BLaER1 (cell line): ENCODE data around the gene THOC5.

Source experiments
- H3K27ac ChIP-seq: shearing (Covaris generic); formaldehyde crosslinking; 2 replicates; pipeline ENCODE4 v1.8.1; 2022
- H3K27me3 ChIP-seq: shearing (Covaris generic); formaldehyde crosslinking; 2 replicates; pipeline ENCODE4 v1.8.1; 2022
- H3K36me3 ChIP-seq: shearing (Covaris generic); formaldehyde crosslinking; 2 replicates; pipeline ENCODE4 v1.8.1; 2022
- H3K4me1 ChIP-seq: shearing (Covaris generic); formaldehyde crosslinking; 2 replicates; pipeline ENCODE4 v1.8.1; 2022
- H3K4me2 ChIP-seq: shearing (Covaris generic); formaldehyde crosslinking; 2 replicates; pipeline ENCODE4 v1.8.1; 2022
- H3K4me3 ChIP-seq: shearing (Covaris generic); formaldehyde crosslinking; 2 replicates; pipeline ENCODE4 v1.8.1; 2022
- H3K9ac ChIP-seq: shearing (Covaris generic); formaldehyde crosslinking; 2 replicates; pipeline ENCODE4 v1.8.1; 2022
- H3K9me3 ChIP-seq: shearing (Covaris generic); formaldehyde crosslinking; 2 replicates; pipeline ENCODE4 v1.8.1; 2022
- H4K20me1 ChIP-seq: shearing (Covaris generic); formaldehyde crosslinking; 2 replicates; pipeline ENCODE4 v1.8.1; 2022
- Cebpa-rat ChIP-seq: shearing (Covaris generic); IDR thresholded peaks from 2 replicates; pipeline ENCODE4 v1.8.1; 2022

The THOC5 gene

GRCh38 chr22:29531419-29531818 lies 22.1 kb downstream of the THOC5 start:
- no peak for TF ChIP-seq Cebpa-rat
- H3K4me2 ChIP-seq = no peak overlapping the region
- H3K9me3 ChIP-seq = no peaks in the 10 kb centered on the region
- H3K4me1 ChIP-seq = no peaks in the 10 kb centered on the region
- H4K20me1 ChIP-seq = peaks cover 2% of the 10 kb centered on the region; the same call in 1 of the 2 replicates
- H3K9ac ChIP-seq = no peak overlapping the region
- no peaks in the 10 kb centered on the region for H3K27me3 ChIP-seq
- peaks cover 100% of the 10 kb centered on the region for H3K36me3 ChIP-seq
- H3K4me3 ChIP-seq = no peak overlapping the region
- no peak overlapping the region for H3K27ac ChIP-seq

- H3K9me3 ChIP-seq = no peaks in the 10 kb centered on the region
- H3K4me3 ChIP-seq = no peak overlapping the region
- no peak overlapping the region for H3K9ac ChIP-seq
- no peak overlapping the region for H3K27ac ChIP-seq
- no peaks in the 10 kb centered on the region for H3K27me3 ChIP-seq
- H3K4me1 ChIP-seq = no peaks in the 10 kb centered on the region
- H3K36me3 ChIP-seq = peaks cover 100% of the 10 kb centered on the region
- no peaks in the 10 kb centered on the region; the same call in 1 of the 2 replicates for H4K20me1 ChIP-seq
- H3K4me2 ChIP-seq = no peak overlapping the region
- TF ChIP-seq Cebpa-rat = no peak
Measured at GRCh38 chr22:29530716-29531115, 22.8 kb downstream of the THOC5 start.

- Histone ChIP-seq H3K27me3 (no peaks in the 10 kb centered on the region), H3K4me2 (no peak overlapping the region), H3K4me3 (no peak overlapping the region), H3K36me3 (peaks cover 100% of the 10 kb centered on the region), H3K27ac (no peak overlapping the region), H3K9me3 (no peaks in the 10 kb centered on the region), H3K4me1 (no peaks in the 10 kb centered on the region), H3K9ac (no peak overlapping the region), H4K20me1 (peaks cover 18% of the 10 kb centered on the region)
- no peak for TF ChIP-seq Cebpa-rat
Measured at GRCh38 chr22:29528144-29528543, 25.4 kb downstream of the THOC5 start.

- Histone ChIP-seq H4K20me1 (peaks cover 18% of the 10 kb centered on the region), H3K36me3 (peaks cover 99% of the 10 kb centered on the region)
- TF ChIP-seq Cebpa-rat = no peak
Measured at GRCh38 chr22:29524442-29525191, 28.9 kb downstream of the THOC5 start.

GRCh38 chr22:29523761-29524160 lies 29.8 kb downstream of the THOC5 start:
- Histone ChIP-seq H4K20me1 (peaks cover 18% of the 10 kb centered on the region), H3K4me1 (no peaks in the 10 kb centered on the region), H3K27ac (no peak overlapping the region), H3K27me3 (no peaks in the 10 kb centered on the region), H3K36me3 (peaks cover 99% of the 10 kb centered on the region), H3K9ac (no peak overlapping the region), H3K9me3 (no peaks in the 10 kb centered on the region), H3K4me2 (no peak overlapping the region), H3K4me3 (no peak overlapping the region)
- no peak for TF ChIP-seq Cebpa-rat

More at GRCh38 chr22:29524442-29525191, 28.9 kb downstream of the THOC5 start:
- H3K27ac ChIP-seq = no peak overlapping the region
- no peaks in the 10 kb centered on the region for H3K27me3 ChIP-seq
- H3K4me2 ChIP-seq = no peak overlapping the region
- H3K4me1 ChIP-seq = no peaks in the 10 kb centered on the region
- no peaks in the 10 kb centered on the region for H3K9me3 ChIP-seq
- no peak overlapping the region for H3K4me3 ChIP-seq
- H3K9ac ChIP-seq = no peak overlapping the region

- no peak overlapping the region for H3K9ac ChIP-seq
- no peak for TF ChIP-seq Cebpa-rat
- H3K36me3 ChIP-seq = peaks cover 99% of the 10 kb centered on the region
- H3K27me3 ChIP-seq = no peaks in the 10 kb centered on the region
- no peak overlapping the region for H3K4me3 ChIP-seq
- H3K9me3 ChIP-seq = no peaks in the 10 kb centered on the region
- no peak overlapping the region for H3K4me2 ChIP-seq
- H3K27ac ChIP-seq = no peak overlapping the region
- no peaks in the 10 kb centered on the region for H3K4me1 ChIP-seq
- H4K20me1 ChIP-seq = peaks cover 18% of the 10 kb centered on the region
Measured at GRCh38 chr22:29521526-29521925, 32.0 kb downstream of the THOC5 start.

- peaks cover 99% of the 10 kb centered on the region for H3K36me3 ChIP-seq
- H3K9me3 ChIP-seq = no peaks in the 10 kb centered on the region
Measured at GRCh38 chr22:29520851-29521250, 32.7 kb downstream of the THOC5 start.

GRCh38 chr22:29519996-29520395 lies 33.6 kb downstream of the THOC5 start:
- Histone ChIP-seq H3K4me3 (no peak overlapping the region), H3K4me1 (no peaks in the 10 kb centered on the region), H3K27ac (no peak overlapping the region), H3K27me3 (no peaks in the 10 kb centered on the region), H3K9me3 (no peaks in the 10 kb centered on the region), H3K4me2 (no peak overlapping the region), H4K20me1 (peaks cover 17% of the 10 kb centered on the region; the same call in 1 of the 2 replicates), H3K36me3 (peaks cover 99% of the 10 kb centered on the region), H3K9ac (no peak overlapping the region)
- no peak for TF ChIP-seq Cebpa-rat

More at GRCh38 chr22:29520851-29521250, 32.7 kb downstream of the THOC5 start:
- Histone ChIP-seq H3K4me1 (no peaks in the 10 kb centered on the region), H4K20me1 (peaks cover 18% of the 10 kb centered on the region; the same call in 1 of the 2 replicates), H3K4me3 (no peak overlapping the region), H3K4me2 (no peak overlapping the region), H3K27ac (no peak overlapping the region), H3K27me3 (no peaks in the 10 kb centered on the region), H3K9ac (no peak overlapping the region)
- no peak for TF ChIP-seq Cebpa-rat

- H3K9ac ChIP-seq = no peak overlapping the region
- 0 out of 2 replicates have a peak, but pooled peaks cover 1% of the 10 kb centered on the region for H4K20me1 ChIP-seq
- no peak overlapping the region for H3K4me2 ChIP-seq
- H3K27ac ChIP-seq = no peak overlapping the region
- H3K27me3 ChIP-seq = no peaks in the 10 kb centered on the region
- peaks cover 93% of the 10 kb centered on the region for H3K36me3 ChIP-seq
- no peaks in the 10 kb centered on the region for H3K4me1 ChIP-seq
- H3K4me3 ChIP-seq = no peak overlapping the region
- H3K9me3 ChIP-seq = no peaks in the 10 kb centered on the region
- TF ChIP-seq Cebpa-rat = no peak
Measured at GRCh38 chr22:29518427-29518826, 35.1 kb downstream of the THOC5 start.

- Histone ChIP-seq H3K9me3 (no peaks in the 10 kb centered on the region), H4K20me1 (no peaks in the 10 kb centered on the region), H3K4me2 (no peak overlapping the region), H3K27ac (no peak overlapping the region), H3K9ac (no peak overlapping the region), H3K4me3 (no peak overlapping the region), H3K4me1 (no peaks in the 10 kb centered on the region), H3K36me3 (peaks cover 93% of the 10 kb centered on the region), H3K27me3 (no peaks in the 10 kb centered on the region)
- no peak for TF ChIP-seq Cebpa-rat
Measured at GRCh38 chr22:29517215-29517908, 36.2 kb downstream of the THOC5 start.
